Left lung (tissue), 10 donors: Measurements from ENCODE around the gene PRR19. TPM values are rescaled to one million over a fixed set of nuclear protein-coding genes. Genes with fewer than 3 reads are reported as not detected.

Experiments used
- ATAC-seq: fragments of 200-7000 bp; cut with Tn5 transposase; one replicate; pipeline ENCODE4 v1.9.1; 2020; ENCODE audit warnings: moderate library complexity
- DNase-seq, 4 donors: peaks; one replicate each; pipeline ENCODE4 v3.0.0-alpha.2; 2013 to 2020
- H3K27ac ChIP-seq, 2 donors: fragments of 200-600 bp; sonication (generic) in 1 of 2; one replicate each; pipeline versions ENCODE4 v1.5.0 to v1.8.0; 2020 to 2021
- H3K27me3 ChIP-seq, 2 donors: fragments of 200-600 bp; sonication (generic) in 1 of 2; one replicate each; pipeline versions ENCODE4 v1.5.0 to v1.8.0; 2020 to 2021
- H3K36me3 ChIP-seq, 2 donors: fragments of 200-600 bp; sonication (generic) in 1 of 2; one replicate each; pipeline versions ENCODE4 v1.5.0 to v1.8.0; 2020 to 2021
- H3K4me1 ChIP-seq, 2 donors: fragments of 200-600 bp; one replicate each; pipeline ENCODE4 v1.8.0; 2021
- H3K4me3 ChIP-seq, 2 donors: fragments of 200-600 bp; sonication (generic) in 1 of 2; one replicate each; pipeline versions ENCODE4 v1.5.0 to v1.8.0; 2020 to 2021; ENCODE audit warnings: mild to moderate bottlenecking in 1 of 2
- H3K9me3 ChIP-seq, 2 donors: fragments of 200-600 bp; sonication (generic) in 1 of 2; one replicate each; pipeline versions ENCODE4 v1.5.0 to v1.8.0; 2020 to 2021
- intact Hi-C, 2 donors: fragments of 100-400 bp; cut with DNase I; formaldehyde crosslinking; loops; one replicate each; pipeline versions ENCODE4 v1.11.2 to v1.14.2; 2022
- polyA plus RNA-seq, 6 donors: library from polyadenylated mRNA; unstranded; fragments of 120-200 nt; gene quantifications; one replicate each; pipeline ENCODE4 v1.2.1, GENCODE V29; 2013; ENCODE audit not compliant: insufficient read length in 6 of 6
- total RNA-seq, 2 donors: library from RNA; stranded (reverse); fragmentation: NEBNext Ultra II Directional; extraction: Animal tissue kit (Norgen Biotek cat#: 25700); gene quantifications; one replicate each; pipeline ENCODE4 v1.2.1, GENCODE V29; 2021
- TF ChIP-seq, protein P1 (sequence below), 2 donors: fragments of 200-600 bp; sonication (generic) in 1 of 2; IDR thresholded peaks; one replicate each; pipeline versions ENCODE4 v1.5.0 to v1.8.0; 2021; ENCODE audit warnings: antibody characterized with exemption in 2 of 2
- donor health status: DM: no; HTN: yes; CAD: no.
- donor health status: DM: no; HTN: no; CAD: no.

PRR19 gene
- total and polyA plus RNA-seq, 8 donors = 1.1 to 2.6 (median 1.4) TPM

DNA sequence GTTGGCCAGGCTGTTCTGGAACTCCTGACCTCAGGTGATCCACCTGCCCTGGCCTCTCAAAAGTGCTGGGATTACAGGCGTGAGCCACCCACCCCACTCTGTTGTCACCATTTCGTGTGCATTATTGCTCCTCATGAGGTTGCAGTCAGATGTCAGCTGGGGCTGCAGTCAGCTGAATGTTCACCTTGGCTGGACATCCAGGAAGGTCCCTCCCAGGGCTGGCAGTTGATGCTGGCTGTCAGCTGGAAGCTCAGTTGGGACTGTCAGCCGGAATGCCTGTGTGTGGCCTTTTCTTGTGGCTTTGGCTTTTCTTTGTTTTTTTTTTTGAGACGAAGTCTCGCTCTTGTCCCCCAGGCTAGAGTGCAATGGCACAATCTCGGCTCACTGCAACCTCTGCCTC, 30.1 kb downstream of the PRR19 start:
- Histone ChIP-seq H3K4me3 (no peak overlapping the region), H3K27me3 (no peaks in the 10 kb centered on the region), H3K27ac (no peak overlapping the region), H3K36me3 (peaks cover 0 to 15% of the 10 kb centered on the region in 2 donors), H3K9me3 (no peaks in the 10 kb centered on the region), H3K4me1 (peaks cover 0 to 8% of the 10 kb centered on the region in 2 donors)
- TF ChIP-seq, protein P1, sequence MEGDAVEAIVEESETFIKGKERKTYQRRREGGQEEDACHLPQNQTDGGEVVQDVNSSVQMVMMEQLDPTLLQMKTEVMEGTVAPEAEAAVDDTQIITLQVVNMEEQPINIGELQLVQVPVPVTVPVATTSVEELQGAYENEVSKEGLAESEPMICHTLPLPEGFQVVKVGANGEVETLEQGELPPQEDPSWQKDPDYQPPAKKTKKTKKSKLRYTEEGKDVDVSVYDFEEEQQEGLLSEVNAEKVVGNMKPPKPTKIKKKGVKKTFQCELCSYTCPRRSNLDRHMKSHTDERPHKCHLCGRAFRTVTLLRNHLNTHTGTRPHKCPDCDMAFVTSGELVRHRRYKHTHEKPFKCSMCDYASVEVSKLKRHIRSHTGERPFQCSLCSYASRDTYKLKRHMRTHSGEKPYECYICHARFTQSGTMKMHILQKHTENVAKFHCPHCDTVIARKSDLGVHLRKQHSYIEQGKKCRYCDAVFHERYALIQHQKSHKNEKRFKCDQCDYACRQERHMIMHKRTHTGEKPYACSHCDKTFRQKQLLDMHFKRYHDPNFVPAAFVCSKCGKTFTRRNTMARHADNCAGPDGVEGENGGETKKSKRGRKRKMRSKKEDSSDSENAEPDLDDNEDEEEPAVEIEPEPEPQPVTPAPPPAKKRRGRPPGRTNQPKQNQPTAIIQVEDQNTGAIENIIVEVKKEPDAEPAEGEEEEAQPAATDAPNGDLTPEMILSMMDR (IDR thresholded peaks at IDR 0.05) = no peak
- intact Hi-C loops = no loop called here
- DNase-seq (no peak), ATAC-seq (no peak)

DNA sequence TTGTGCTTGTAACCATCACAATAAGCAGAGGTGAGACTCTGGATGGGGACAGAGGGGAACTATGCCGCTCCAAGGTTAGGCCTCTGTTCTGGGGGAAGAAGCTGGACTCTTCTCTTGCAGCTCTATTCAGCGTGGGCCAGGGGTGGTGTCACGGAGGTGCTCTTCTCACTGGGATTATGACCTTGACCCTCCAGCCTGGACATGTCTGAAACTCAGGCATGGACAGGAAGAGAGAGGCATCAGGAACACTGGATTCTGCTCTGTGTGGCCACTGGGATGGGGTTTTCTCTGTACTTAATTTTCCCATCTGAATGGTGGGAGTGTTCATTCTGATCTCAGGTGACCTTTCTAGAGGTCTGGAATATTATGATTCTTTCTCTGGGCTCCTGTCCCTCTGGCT, 31.1 kb downstream of the PRR19 start:
- intact Hi-C loops = no loop called here
- TF ChIP-seq, protein P1 (IDR thresholded peaks at IDR 0.05) = no peak
- H3K27me3 ChIP-seq = no peaks in the 10 kb centered on the region
- H3K27ac ChIP-seq = no peak overlapping the region
- H3K36me3 ChIP-seq = peaks cover 0 to 20% of the 10 kb centered on the region in 2 donors
- H3K4me1 ChIP-seq = no peaks in the 10 kb centered on the region
- ATAC-seq (no peak), DNase-seq (no peak)
- no peak overlapping the region for H3K4me3 ChIP-seq
- no peaks in the 10 kb centered on the region for H3K9me3 ChIP-seq

DNA sequence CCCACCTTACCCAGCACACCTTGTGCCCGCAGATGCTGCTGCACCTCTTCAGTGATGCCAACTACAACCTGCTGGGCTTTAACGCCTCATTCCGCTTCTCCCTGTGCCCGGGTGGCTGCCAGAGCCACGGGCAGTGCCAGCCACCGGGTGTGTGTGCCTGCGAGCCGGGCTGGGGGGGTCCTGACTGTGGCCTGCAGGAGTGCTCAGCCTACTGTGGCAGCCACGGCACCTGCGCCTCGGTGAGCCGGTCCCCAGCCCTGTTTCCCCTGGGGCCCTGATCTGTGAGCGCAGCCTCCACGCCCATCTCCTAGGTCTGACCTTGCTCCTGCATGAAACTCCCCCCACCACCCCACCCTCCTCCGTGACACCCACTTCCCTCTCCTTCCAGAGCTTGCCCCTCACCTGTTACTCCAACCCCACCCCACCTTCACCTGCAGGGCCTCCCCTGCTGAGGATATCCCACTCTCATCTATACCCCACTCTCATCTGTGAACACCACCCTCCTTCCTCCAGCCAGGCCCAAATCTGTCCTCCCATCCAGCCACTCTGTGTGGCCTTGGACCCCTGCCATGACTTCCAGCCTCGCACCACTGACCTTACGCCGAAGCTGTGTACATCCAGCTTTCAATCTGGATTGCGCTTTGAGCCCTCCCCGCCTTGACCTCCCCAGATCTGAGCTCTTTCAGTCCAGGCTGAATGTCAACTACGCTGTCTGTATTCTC, 32.2 kb downstream of the PRR19 start:
- Histone ChIP-seq H3K36me3 (peaks cover 0 to 20% of the 10 kb centered on the region in 2 donors), H3K27me3 (no peaks in the 10 kb centered on the region), H3K4me1 (no peaks in the 10 kb centered on the region), H3K9me3 (no peaks in the 10 kb centered on the region), H3K27ac (no peak overlapping the region), H3K4me3 (no peak overlapping the region)
- intact Hi-C loops = no loop called here
- ATAC-seq = no peak
- TF ChIP-seq, protein P1 (IDR thresholded peaks at IDR 0.05) = no peak
- no peak for DNase-seq

DNA sequence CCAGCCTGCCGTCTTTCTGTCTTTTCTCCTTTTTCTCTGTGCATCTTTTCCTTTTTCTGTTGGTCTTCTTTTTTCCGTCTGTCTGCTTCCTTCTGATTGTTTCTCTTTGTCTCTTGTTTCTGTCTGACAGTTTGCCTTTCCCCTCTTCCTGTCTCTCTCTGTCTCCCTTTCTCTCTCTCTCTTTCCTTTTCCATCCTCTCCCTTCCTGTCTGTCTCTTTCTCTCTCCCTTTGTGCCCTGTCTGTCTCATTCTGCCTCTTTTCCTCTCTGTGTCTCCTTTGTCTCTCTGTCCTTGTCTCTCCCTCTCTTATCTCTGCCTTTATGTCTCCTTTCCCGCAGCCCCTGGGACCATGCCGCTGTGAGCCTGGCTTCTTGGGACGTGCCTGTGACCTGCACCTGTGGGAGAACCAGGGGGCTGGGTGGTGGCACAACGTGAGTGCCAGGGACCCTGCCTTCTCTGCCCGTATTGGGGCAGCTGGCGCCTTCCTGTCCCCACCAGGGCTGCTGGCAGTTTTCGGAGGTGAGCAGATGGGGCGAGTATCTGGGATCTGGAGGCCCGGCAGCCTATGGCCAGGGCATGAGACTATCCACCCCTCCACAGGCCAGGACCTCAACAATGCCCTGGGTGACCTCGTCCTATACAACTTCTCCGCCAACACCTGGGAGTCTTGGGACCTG, 32.9 kb downstream of the PRR19 start:
- ATAC-seq (no peak), DNase-seq (no peak)
- Histone ChIP-seq H3K4me1 (no peaks in the 10 kb centered on the region), H3K27ac (no peak overlapping the region), H3K9me3 (no peaks in the 10 kb centered on the region), H3K27me3 (no peaks in the 10 kb centered on the region), H3K4me3 (no peak overlapping the region), H3K36me3 (peaks cover 0 to 20% of the 10 kb centered on the region in 2 donors)
- TF ChIP-seq, protein P1 (IDR thresholded peaks at IDR 0.05) = no peak
- intact Hi-C loops = no loop called here

DNA sequence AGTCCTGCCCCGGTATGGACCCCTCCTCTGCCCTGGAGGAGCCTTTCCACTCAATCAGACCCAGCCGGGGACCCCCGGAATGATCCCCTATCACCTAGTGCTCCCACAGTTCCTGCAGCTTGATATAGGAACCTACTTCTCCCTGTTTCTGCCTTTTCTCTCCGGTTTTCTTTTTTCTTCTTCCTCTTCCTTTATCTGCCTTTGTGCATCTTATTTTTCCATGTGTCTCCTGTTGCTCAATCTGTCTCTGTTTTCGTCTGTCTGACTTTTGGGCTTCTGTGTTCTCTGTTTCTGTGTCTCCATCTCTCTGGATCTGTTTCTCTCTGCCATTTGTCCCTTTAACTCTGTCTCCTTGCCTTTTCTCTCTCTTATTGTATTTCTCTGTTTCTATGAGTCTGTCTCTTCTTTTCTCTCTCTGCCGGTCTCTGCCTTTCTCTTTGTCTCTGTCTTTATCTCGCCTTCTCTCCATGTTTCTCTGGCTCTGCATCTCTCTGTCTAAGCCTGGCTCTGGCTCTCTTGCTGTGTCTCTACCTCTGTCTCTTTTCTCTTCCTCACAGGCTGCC, 33.5 kb downstream of the PRR19 start:
- DNase-seq (no peak), ATAC-seq (no peak)
- Histone ChIP-seq H3K4me1 (no peaks in the 10 kb centered on the region), H3K27ac (no peak overlapping the region), H3K36me3 (peaks cover 0 to 20% of the 10 kb centered on the region in 2 donors), H3K9me3 (no peaks in the 10 kb centered on the region), H3K27me3 (no peaks in the 10 kb centered on the region), H3K4me3 (no peak overlapping the region)
- intact Hi-C loops = no loop called here
- TF ChIP-seq, protein P1 (IDR thresholded peaks at IDR 0.05) = no peak
